Heart left ventricle (tissue), 16 donors: Measurements from ENCODE around the gene SDS. TPM values are rescaled to one million over a fixed set of nuclear protein-coding genes. Genes with fewer than 3 reads are reported as not detected.

Experiments used
- ATAC-seq, 4 donors: fragments of 200-7000 bp; cut with Tn5 transposase; one replicate each; pipeline ENCODE4 v1.9.1; 2020 to 2022; ENCODE audit warnings: moderate library complexity in 4 of 4, mild to moderate bottlenecking in 3 of 4, moderate number of reproducible peaks in 1 of 4
- DNase-seq, 5 donors: peaks; one replicate each; pipeline ENCODE4 v3.0.0-alpha.2; 2020
- H3K27ac ChIP-seq, 12 donors: fragments of 200-600 bp; sonication (generic) in 4 of 12; one replicate each; pipeline versions ENCODE4 v1.5.0 to v1.8.0; 2016 to 2022; ENCODE audit warnings: mild to moderate bottlenecking in 2 of 12
- H3K27me3 ChIP-seq, 9 donors: fragments of 200-600 bp; sonication (generic) in 2 of 9; one replicate each; pipeline versions ENCODE4 v1.5.1 to v1.8.0; 2016 to 2022; ENCODE audit warnings: mild to moderate bottlenecking in 3 of 9
- H3K36me3 ChIP-seq, 9 donors: fragments of 200-600 bp; sonication (generic) in 2 of 9; one replicate each; pipeline versions ENCODE4 v1.5.0 to v1.8.0; 2018 to 2022; ENCODE audit warnings: mild to moderate bottlenecking in 2 of 9
- H3K4me1 ChIP-seq, 12 donors: fragments of 200-600 bp; sonication (generic) in 4 of 12; one replicate each; pipeline versions ENCODE4 v1.5.0 to v1.8.0; 2016 to 2022; ENCODE audit warnings: mild to moderate bottlenecking in 3 of 12
- H3K4me3 ChIP-seq, 12 donors: fragments of 200-600 bp; sonication (generic) in 4 of 12; one replicate each; pipeline versions ENCODE4 v1.5.0 to v1.8.0; 2017 to 2022; ENCODE audit warnings: mild to moderate bottlenecking in 9 of 12, moderate library complexity in 4 of 12
- H3K9me3 ChIP-seq, 12 donors: fragments of 200-600 bp; sonication (generic) in 4 of 12; one replicate each; pipeline versions ENCODE4 v1.5.0 to v1.8.0; 2016 to 2022; ENCODE audit warnings: mild to moderate bottlenecking in 1 of 12
- CTCF ChIP-seq, 12 donors: fragments of 200-600 bp; sonication (generic) in 4 of 12; IDR thresholded peaks; one replicate each; pipeline versions ENCODE4 v1.5.0 to v1.8.0; 2018 to 2022; ENCODE audit warnings: antibody characterized with exemption in 12 of 12, mild to moderate bottlenecking in 5 of 12
- POLR2A ChIP-seq, 2 donors: fragments of 450-650 bp; IDR thresholded peaks; one replicate each; pipeline ENCODE4 v1.6.1; 2017; ENCODE audit warnings: antibody characterized with exemption in 2 of 2, mild to moderate bottlenecking in 2 of 2, moderate library complexity in 2 of 2
- WGBS, 4 donors: extraction: QIAGEN DNeasy Blood & Tissue Kit in 2 of 4; methylation state at CpG; one replicate each; pipeline versions ENCODE4 v1.1.5 to v1.1.7; 2013 to 2018; 5-methylcytosine and 5-hydroxymethylcytosine counted together
- intact Hi-C, 10 donors: fragments of 100-400 bp; cut with DNase I; formaldehyde crosslinking; loops; one replicate each; pipeline versions ENCODE4 v1.11.1 to v1.14.2; 2022
- long read RNA-seq, 3 donors: library from polyadenylated mRNA; unstranded; transcript quantifications; one replicate each; pipeline ENCODE4 v2.0.0, GENCODE V29; 2020 to 2021
- polyA plus RNA-seq, 2 donors: library from polyadenylated mRNA; stranded (reverse); fragments of 200-250 nt; gene quantifications; one replicate each; pipeline ENCODE4 v1.2.3, GENCODE V29; 2013
- total RNA-seq, 9 donors: library from RNA; depleted of rRNA in 2 of 9; stranded (reverse); fragments of >200 nt in 2 of 9; fragmentation: NEBNext Ultra II Directional in 3 of 9; extraction: Animal tissue kit (Norgen Biotek cat#: 25700) in 3 of 9; gene quantifications; one replicate each; pipeline versions ENCODE4 v1.1.0 to v1.2.4, GENCODE V29; 2016 to 2023
- donor health status: ischemic (EF 13 %, LVEDD 7.1; RV severe dilation, severe dysfunction).
- donor health status: healthy with polysubstance abuse.
- donor health status: DM: no; HTN: yes; CAD: no.
- donor health status: DM: no; HTN: no; CAD: no.
- donor health status: ischemic (EF 25% LVEDD 6.9; RV normal size, moderate dysfunction).
- donor health status: ischemic (EF 25% LVEDD 5.7; RV mildly dilated, moderate dysfunction).
- donor health status: healthy.
- donor health status: DM: yes; HTN: yes; CAD: no.
- donor health status: ischemic (EF 35%, LVEDD 5.7; RV mildly dilated, moderate dysfunction).
- donor health status: nonischemic (EF 11% LVEDD 7.7; RV severe dilation, severe dysfunction).
- donor health status: DM: yes; HTN: yes; CAD: no.
- donor health status: PGD.
- donor health status: ischemic (EF 29% LVEDD 5.4; RV normal size, mild dysfunction).
- donor health status: nonischemic (EF 23%, LVEDD 6.1; RV moderate dilation, normal function).

The SDS gene
- total RNA-seq = 10 to 100 TPM in 1 of 9 donors, 1 to 10 TPM in 1, under 1 TPM in 2, not detected in 5; 0.28 to 10.5 (median 0.99) TPM
- under 1 TPM in 1 of 2 donors, not detected in 1; 0.32 TPM for polyA plus RNA-seq
- long read RNA-seq, donor 1, partial matches to known transcripts = 0 of 1 reads
- long read RNA-seq, donor 1, other reads (novel, unspliced or antisense) = 0 of 1 reads
- long read RNA-seq, donor 2 = 0 reads
- long read RNA-seq, donor 3 = 0 reads

GRCh38 chr12:113403435-113404415 lies at the start of gene SDS:
Gene SDS, minus strand, starts transcription at chr12:113403887. Its CDS starts 4,179 bp downstream, at chr12:113399708.
- 28 to 40% (median 33%) methylated on average over 12 to 14 of the region's 14 CpGs for WGBS, 4 donors
- peak; percentile 66 to 76 (median 70) for DNase-seq
- Histone ChIP-seq H3K4me3 (peak within 1 kb of the TSS in 7 of 12 donors; percentile 6 to 40 (median 24)), H3K27me3 (peaks cover 0 to 10% (median 0%) of the 10 kb centered on the region in 9 donors), H3K36me3 (no peaks in the 10 kb centered on the region), H3K9me3 (no peaks in the 10 kb centered on the region), H3K27ac (peak within 1 kb of the TSS in 1 of 12 donors; percentile 46), H3K4me1 (peaks cover 0 to 25% (median 0%) of the 10 kb centered on the region in 12 donors)
- peak in 3 of 4 donors; percentile 74 to 87 (median 75) for ATAC-seq
- intact Hi-C loops = no loop called here
- TF ChIP-seq POLR2A (IDR thresholded peaks at IDR 0.05) (no peak), CTCF (IDR thresholded peaks at IDR 0.05) (no peak)

GRCh38 chr12:113453330-113453729 lies 49.6 kb upstream of the SDS start:
- no peak overlapping the region for H3K27ac ChIP-seq
- H3K36me3 ChIP-seq = no peaks in the 10 kb centered on the region
- peaks cover 0 to 34% (median 6%) of the 10 kb centered on the region in 9 donors for H3K27me3 ChIP-seq
- no peak overlapping the region for H3K4me3 ChIP-seq
- intact Hi-C loops = no loop called here
- TF ChIP-seq CTCF (IDR thresholded peaks at IDR 0.05) (no peak), POLR2A (IDR thresholded peaks at IDR 0.05) (no peak)
- WGBS, 4 donors = 18 to 31% (median 28%) methylated on average over 6 of the region's 6 CpGs
- DNase-seq (no peak), ATAC-seq (no peak)
- no peaks in the 10 kb centered on the region for H3K9me3 ChIP-seq
- H3K4me1 ChIP-seq = no peaks in the 10 kb centered on the region

- TF ChIP-seq CTCF (IDR thresholded peaks at IDR 0.05) (no peak), POLR2A (IDR thresholded peaks at IDR 0.05) (no peak)
- Histone ChIP-seq H3K27me3 (peaks cover 0 to 30% (median 6%) of the 10 kb centered on the region in 9 donors), H3K4me3 (no peak overlapping the region), H3K36me3 (no peaks in the 10 kb centered on the region), H3K27ac (no peak overlapping the region), H3K4me1 (no peaks in the 10 kb centered on the region), H3K9me3 (no peaks in the 10 kb centered on the region)
- 85 to 93% (median 88%) methylated on average over 2 of the region's 2 CpGs for WGBS, 4 donors
- ATAC-seq (no peak), DNase-seq (no peak)
- intact Hi-C loops = no loop called here
Measured at GRCh38 chr12:113452458-113452857, 48.8 kb upstream of the SDS start.

GRCh38 chr12:113449839-113450238 lies 46.2 kb upstream of the SDS start:
- no peak for ATAC-seq
- Histone ChIP-seq H3K9me3 (peaks cover 0 to 7% (median 0%) of the 10 kb centered on the region in 12 donors), H3K36me3 (no peaks in the 10 kb centered on the region), H3K4me3 (no peak overlapping the region), H3K27me3 (peaks cover 0 to 38% (median 4%) of the 10 kb centered on the region in 9 donors), H3K27ac (no peak overlapping the region), H3K4me1 (no peaks in the 10 kb centered on the region)
- 94 to 100% (median 95%) methylated on average over 1 of the region's 1 CpG for WGBS, 4 donors
- TF ChIP-seq POLR2A (IDR thresholded peaks at IDR 0.05) (no peak), CTCF (IDR thresholded peaks at IDR 0.05) (no peak)
- DNase-seq = no peak
- intact Hi-C loops = loop anchor here in 1 of 10 donors (10.0 kb wide), 1 partner anchor 415 kb away; no protein-coding TSS in a partner anchor
